ENCODE results near the gene RAB44. TPM values are rescaled to one million over a fixed set of nuclear protein-coding genes. Genes with fewer than 3 reads are reported as not detected.

Gene RAB44
- total and polyA plus RNA-seq, 2 of the 13 experiments (the other 11 are each of a cell fraction or from before 2014, with no cell fraction given), result not detected

DNA sequence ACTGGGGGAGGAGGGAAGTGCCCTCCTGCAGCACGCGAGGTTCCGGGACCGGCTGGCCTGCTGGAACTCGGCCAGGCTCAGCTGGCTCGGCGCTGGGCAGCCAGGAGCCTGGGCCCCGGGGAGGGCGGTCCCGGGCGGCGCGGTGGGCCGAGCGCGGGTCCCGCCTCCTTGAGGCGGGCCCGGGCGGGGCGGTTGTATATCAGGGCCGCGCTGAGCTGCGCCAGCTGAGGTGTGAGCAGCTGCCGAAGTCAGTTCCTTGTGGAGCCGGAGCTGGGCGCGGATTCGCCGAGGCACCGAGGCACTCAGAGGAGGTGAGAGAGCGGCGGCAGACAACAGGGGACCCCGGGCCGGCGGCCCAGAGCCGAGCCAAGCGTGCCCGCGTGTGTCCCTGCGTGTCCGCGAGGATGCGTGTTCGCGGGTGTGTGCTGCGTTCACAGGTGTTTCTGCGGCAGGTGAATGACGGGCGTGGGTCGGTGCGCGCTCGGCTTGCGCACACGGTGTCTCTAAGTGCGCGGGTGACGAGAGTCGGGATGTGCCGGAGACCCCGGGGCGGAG, 19.1 kb upstream of the RAB44 start, which contains the start of gene CDKN1A (continued):
- TF ChIP-seq SRSF9 (IDR thresholded peaks at IDR 0.05; ENCODE audit: borderline replicate concordance, insufficient read depth, low read depth, low read length, poor library complexity, severe bottlenecking) (no peak), ZNF841 (CRISPR knock-in tag; IDR thresholded peaks at IDR 0.05; ENCODE audit: borderline replicate concordance) (no peak), ZNF253 (CRISPR knock-in tag; IDR thresholded peaks at IDR 0.05; ENCODE audit: borderline replicate concordance) (peak; percentile 83; the same call in 1 of the 2 replicates), CBX1 (IDR thresholded peaks at IDR 0.05; ENCODE audit: low read depth) (peak; percentile 97), ZNF550 (CRISPR knock-in tag; IDR thresholded peaks at IDR 0.05; ENCODE audit: borderline replicate concordance) (peak; percentile 38; the same call in 1 of the 2 replicates), ZNF546 (CRISPR knock-in tag; conservative IDR thresholded peaks at IDR 0.05) (peak; percentile 95), ZNF816 (CRISPR knock-in tag; IDR thresholded peaks at IDR 0.05; ENCODE audit: borderline replicate concordance) (no peak; the same call in 1 of the 2 replicates), GTF3A (CRISPR knock-in tag; conservative IDR thresholded peaks at IDR 0.05) (no peak), GATA4 (IDR thresholded peaks at IDR 0.05; ENCODE audit: borderline replicate concordance, low read depth) (peak; percentile 93), GLI4 (CRISPR knock-in tag; IDR thresholded peaks at IDR 0.05; ENCODE audit: borderline replicate concordance) (no peak), ZNF121 (CRISPR knock-in tag; IDR thresholded peaks at IDR 0.05) (0 out of 2 replicates have a peak, but pooled peaks have one; percentile 23), MZF1 (CRISPR knock-in tag; IDR thresholded peaks at IDR 0.05; ENCODE audit: borderline replicate concordance) (0 out of 2 replicates have a peak, but pooled peaks have one; percentile 76), CHD2 (IDR thresholded peaks at IDR 0.05; ENCODE audit: low read depth, low read length) (no peak; the same call in 1 of the 2 replicates), ZFP36L1 (CRISPR knock-in tag; IDR thresholded peaks at IDR 0.05) (peak; percentile 92), ZBTB20 (CRISPR knock-in tag; IDR thresholded peaks at IDR 0.05; ENCODE audit: borderline replicate concordance, low read depth) (peak; percentile 63; the same call in 1 of the 2 replicates), ZBTB3 (CRISPR knock-in tag; IDR thresholded peaks at IDR 0.05; ENCODE audit: borderline replicate concordance, low read depth) (no peak; the same call in 1 of the 2 replicates), EHMT2 (IDR thresholded peaks at IDR 0.05; ENCODE audit: borderline replicate concordance, low read depth, low read length) (no peak), ZNF772 (CRISPR knock-in tag; IDR thresholded peaks at IDR 0.05) (peak; percentile 82; the same call in 1 of the 2 replicates), CHD4 (IDR thresholded peaks at IDR 0.05; ENCODE audit: borderline replicate concordance, low read length) (0 out of 2 replicates have a peak, but pooled peaks have one; percentile 11), KDM5B (CRISPR knock-in tag; IDR thresholded peaks at IDR 0.05; ENCODE audit: borderline replicate concordance) (peak; percentile 78; the same call in 1 of the 2 replicates), FOSL2 (CRISPR knock-in tag; IDR thresholded peaks at IDR 0.05) (peak; percentile 69), KLF6 (CRISPR knock-in tag; IDR thresholded peaks at IDR 0.05) (peak; percentile 94), CBX2 (IDR thresholded peaks at IDR 0.05; ENCODE audit: low read depth, low read length) (no peak), CBX2 (CRISPR knock-in tag; IDR thresholded peaks at IDR 0.05; ENCODE audit: low read depth) (no peak), ZSCAN12 (CRISPR knock-in tag; IDR thresholded peaks at IDR 0.05) (peak; percentile 41; the same call in 1 of the 2 replicates), SMAD1 (CRISPR knock-in tag; IDR thresholded peaks at IDR 0.05; ENCODE audit: borderline replicate concordance, low read depth) (peak; percentile 24; the same call in 1 of the 2 replicates), ZNF83 (CRISPR knock-in tag; IDR thresholded peaks at IDR 0.05; ENCODE audit: borderline replicate concordance) (no peak)
- TF ChIP-seq, protein P1, sequence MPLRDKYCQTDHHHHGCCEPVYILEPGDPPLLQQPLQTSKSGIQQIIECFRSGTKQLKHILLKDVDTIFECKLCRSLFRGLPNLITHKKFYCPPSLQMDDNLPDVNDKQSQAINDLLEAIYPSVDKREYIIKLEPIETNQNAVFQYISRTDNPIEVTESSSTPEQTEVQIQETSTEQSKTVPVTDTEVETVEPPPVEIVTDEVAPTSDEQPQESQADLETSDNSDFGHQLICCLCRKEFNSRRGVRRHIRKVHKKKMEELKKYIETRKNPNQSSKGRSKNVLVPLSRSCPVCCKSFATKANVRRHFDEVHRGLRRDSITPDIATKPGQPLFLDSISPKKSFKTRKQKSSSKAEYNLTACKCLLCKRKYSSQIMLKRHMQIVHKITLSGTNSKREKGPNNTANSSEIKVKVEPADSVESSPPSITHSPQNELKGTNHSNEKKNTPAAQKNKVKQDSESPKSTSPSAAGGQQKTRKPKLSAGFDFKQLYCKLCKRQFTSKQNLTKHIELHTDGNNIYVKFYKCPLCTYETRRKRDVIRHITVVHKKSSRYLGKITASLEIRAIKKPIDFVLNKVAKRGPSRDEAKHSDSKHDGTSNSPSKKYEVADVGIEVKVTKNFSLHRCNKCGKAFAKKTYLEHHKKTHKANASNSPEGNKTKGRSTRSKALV (CRISPR knock-in tag; IDR thresholded peaks at IDR 0.05), result peak; percentile 90
- TF ChIP-seq, protein P2, sequence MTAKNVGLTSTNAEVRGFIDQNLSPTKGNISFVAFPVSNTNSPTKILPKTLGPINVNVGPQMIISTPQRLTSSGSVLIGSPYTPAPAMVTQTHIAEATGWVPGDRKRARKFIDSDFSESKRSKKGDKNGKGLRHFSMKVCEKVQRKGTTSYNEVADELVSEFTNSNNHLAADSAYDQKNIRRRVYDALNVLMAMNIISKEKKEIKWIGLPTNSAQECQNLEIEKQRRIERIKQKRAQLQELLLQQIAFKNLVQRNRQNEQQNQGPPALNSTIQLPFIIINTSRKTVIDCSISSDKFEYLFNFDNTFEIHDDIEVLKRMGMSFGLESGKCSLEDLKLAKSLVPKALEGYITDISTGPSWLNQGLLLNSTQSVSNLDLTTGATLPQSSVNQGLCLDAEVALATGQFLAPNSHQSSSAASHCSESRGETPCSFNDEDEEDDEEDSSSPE (CRISPR knock-in tag; IDR thresholded peaks at IDR 0.05), result peak; percentile 85
